Heart left ventricle (tissue), 16 donors: ENCODE results near the gene CELF2. TPM values are rescaled to one million over a fixed set of nuclear protein-coding genes. Genes with fewer than 3 reads are reported as not detected.

Experiments
- ATAC-seq, 4 donors: fragments of 200-7000 bp; cut with Tn5 transposase; one replicate each; pipeline ENCODE4 v1.9.1; 2020 to 2022; ENCODE audit warnings: moderate library complexity in 4 of 4, mild to moderate bottlenecking in 3 of 4, moderate number of reproducible peaks in 1 of 4
- DNase-seq, 5 donors: peaks; one replicate each; pipeline ENCODE4 v3.0.0-alpha.2; 2020
- H3K27ac ChIP-seq, 12 donors: fragments of 200-600 bp; sonication (generic) in 4 of 12; one replicate each; pipeline versions ENCODE4 v1.5.0 to v1.8.0; 2016 to 2022; ENCODE audit warnings: mild to moderate bottlenecking in 2 of 12
- H3K27me3 ChIP-seq, 9 donors: fragments of 200-600 bp; sonication (generic) in 2 of 9; one replicate each; pipeline versions ENCODE4 v1.5.1 to v1.8.0; 2016 to 2022; ENCODE audit warnings: mild to moderate bottlenecking in 3 of 9
- H3K36me3 ChIP-seq, 9 donors: fragments of 200-600 bp; sonication (generic) in 2 of 9; one replicate each; pipeline versions ENCODE4 v1.5.0 to v1.8.0; 2018 to 2022; ENCODE audit warnings: mild to moderate bottlenecking in 2 of 9
- H3K4me1 ChIP-seq, 12 donors: fragments of 200-600 bp; sonication (generic) in 4 of 12; one replicate each; pipeline versions ENCODE4 v1.5.0 to v1.8.0; 2016 to 2022; ENCODE audit warnings: mild to moderate bottlenecking in 3 of 12
- H3K4me3 ChIP-seq, 12 donors: fragments of 200-600 bp; sonication (generic) in 4 of 12; one replicate each; pipeline versions ENCODE4 v1.5.0 to v1.8.0; 2017 to 2022; ENCODE audit warnings: mild to moderate bottlenecking in 9 of 12, moderate library complexity in 4 of 12
- H3K9me3 ChIP-seq, 12 donors: fragments of 200-600 bp; sonication (generic) in 4 of 12; one replicate each; pipeline versions ENCODE4 v1.5.0 to v1.8.0; 2016 to 2022; ENCODE audit warnings: mild to moderate bottlenecking in 1 of 12
- CTCF ChIP-seq, 12 donors: fragments of 200-600 bp; sonication (generic) in 4 of 12; IDR thresholded peaks; one replicate each; pipeline versions ENCODE4 v1.5.0 to v1.8.0; 2018 to 2022; ENCODE audit warnings: antibody characterized with exemption in 12 of 12, mild to moderate bottlenecking in 5 of 12
- POLR2A ChIP-seq, 2 donors: fragments of 450-650 bp; IDR thresholded peaks; one replicate each; pipeline ENCODE4 v1.6.1; 2017; ENCODE audit warnings: antibody characterized with exemption in 2 of 2, mild to moderate bottlenecking in 2 of 2, moderate library complexity in 2 of 2
- WGBS, 4 donors: extraction: QIAGEN DNeasy Blood & Tissue Kit in 2 of 4; methylation state at CpG; one replicate each; pipeline versions ENCODE4 v1.1.5 to v1.1.7; 2013 to 2018; 5-methylcytosine and 5-hydroxymethylcytosine counted together
- intact Hi-C, 10 donors: fragments of 100-400 bp; cut with DNase I; formaldehyde crosslinking; loops; one replicate each; pipeline versions ENCODE4 v1.11.1 to v1.14.2; 2022
- polyA plus RNA-seq, 2 donors: library from polyadenylated mRNA; stranded (reverse); fragments of 200-250 nt; gene quantifications; one replicate each; pipeline ENCODE4 v1.2.3, GENCODE V29; 2013
- total RNA-seq, 9 donors: library from RNA; depleted of rRNA in 2 of 9; stranded (reverse); fragments of >200 nt in 2 of 9; fragmentation: NEBNext Ultra II Directional in 3 of 9; extraction: Animal tissue kit (Norgen Biotek cat#: 25700) in 3 of 9; gene quantifications; one replicate each; pipeline versions ENCODE4 v1.1.0 to v1.2.4, GENCODE V29; 2016 to 2023
- donor health status: ischemic (EF 13 %, LVEDD 7.1; RV severe dilation, severe dysfunction).
- donor health status: healthy with polysubstance abuse.
- donor health status: DM: no; HTN: yes; CAD: no.
- donor health status: DM: no; HTN: no; CAD: no.
- donor health status: ischemic (EF 25% LVEDD 6.9; RV normal size, moderate dysfunction).
- donor health status: ischemic (EF 25% LVEDD 5.7; RV mildly dilated, moderate dysfunction).
- donor health status: healthy.
- donor health status: DM: yes; HTN: yes; CAD: no.
- donor health status: ischemic (EF 35%, LVEDD 5.7; RV mildly dilated, moderate dysfunction).
- donor health status: nonischemic (EF 11% LVEDD 7.7; RV severe dilation, severe dysfunction).
- donor health status: DM: yes; HTN: yes; CAD: no.
- donor health status: PGD.
- donor health status: ischemic (EF 29% LVEDD 5.4; RV normal size, mild dysfunction).
- donor health status: nonischemic (EF 23%, LVEDD 6.1; RV moderate dilation, normal function).

CELF2 gene
- total and polyA plus RNA-seq, 11 donors = 14.2 to 103 (median 67.1) TPM

- Histone ChIP-seq H3K27ac (peak overlapping the region in 4 of 12 donors; percentile 29 to 54 (median 38)), H3K4me3 (peak overlapping the region in 1 of 12 donors; percentile 9), H3K9me3 (no peaks in the 10 kb centered on the region), H3K4me1 (peaks cover 6 to 93% (median 47%) of the 10 kb centered on the region in 12 donors), H3K27me3 (no peaks in the 10 kb centered on the region), H3K36me3 (peaks cover 0 to 17% (median 0%) of the 10 kb centered on the region in 9 donors)
- intact Hi-C loops = no loop called here
- ATAC-seq (peak in 3 of 4 donors; percentile 32 to 54 (median 46)), DNase-seq (no peak)
- 39 to 48% (median 46%) methylated on average over 6 of the region's 6 CpGs for WGBS, 4 donors
- TF ChIP-seq POLR2A (IDR thresholded peaks at IDR 0.05) (no peak), CTCF (IDR thresholded peaks at IDR 0.05) (no peak)
Measured at GRCh38 chr10:11209830-11210181, 192.1 kb downstream of the CELF2 start.

GRCh38 chr10:11210211-11210922 lies 192.7 kb downstream of the CELF2 start:
- peak in 3 of 5 donors; percentile 42 to 50 (median 43) for DNase-seq
- Histone ChIP-seq H3K4me3 (no peak overlapping the region), H3K4me1 (peaks cover 6 to 94% (median 47%) of the 10 kb centered on the region in 12 donors), H3K36me3 (peaks cover 0 to 12% (median 0%) of the 10 kb centered on the region in 9 donors), H3K9me3 (no peaks in the 10 kb centered on the region), H3K27me3 (no peaks in the 10 kb centered on the region), H3K27ac (peak overlapping the region in 5 of 12 donors; percentile 29 to 54 (median 30))
- WGBS, 4 donors = 52 to 63% (median 58%) methylated on average over 13 of the region's 13 CpGs
- intact Hi-C loops = no loop called here
- ATAC-seq = peak in 2 of 4 donors; percentile 58 to 60
- TF ChIP-seq CTCF (IDR thresholded peaks at IDR 0.05) = no peak
- no peak for TF ChIP-seq POLR2A (IDR thresholded peaks at IDR 0.05)

- ATAC-seq = no peak
- Histone ChIP-seq H3K4me3 (no peak overlapping the region), H3K27me3 (no peaks in the 10 kb centered on the region), H3K4me1 (peaks cover 6 to 75% (median 40%) of the 10 kb centered on the region in 12 donors), H3K9me3 (no peaks in the 10 kb centered on the region), H3K27ac (peak overlapping the region in 1 of 12 donors; percentile 25), H3K36me3 (peaks cover 0 to 5% (median 0%) of the 10 kb centered on the region in 9 donors)
- intact Hi-C loops = no loop called here
- no peak for TF ChIP-seq POLR2A (IDR thresholded peaks at IDR 0.05)
- TF ChIP-seq CTCF (IDR thresholded peaks at IDR 0.05) = no peak
- 54 to 65% (median 59%) methylated on average over 7 of the region's 7 CpGs for WGBS, 4 donors
- DNase-seq = no peak
Measured at GRCh38 chr10:11212288-11213085, 194.8 kb downstream of the CELF2 start.

- no peak for TF ChIP-seq POLR2A (IDR thresholded peaks at IDR 0.05)
Measured at GRCh38 chr10:11213137-11213536, 195.5 kb downstream of the CELF2 start.

More at GRCh38 chr10:11213137-11213536, 195.5 kb downstream of the CELF2 start:
- intact Hi-C loops = no loop called here
- Histone ChIP-seq H3K27me3 (no peaks in the 10 kb centered on the region), H3K9me3 (no peaks in the 10 kb centered on the region), H3K4me1 (peaks cover 6 to 72% (median 40%) of the 10 kb centered on the region in 12 donors), H3K27ac (no peak overlapping the region), H3K4me3 (no peak overlapping the region), H3K36me3 (peaks cover 0 to 9% (median 0%) of the 10 kb centered on the region in 9 donors)
- ATAC-seq (peak in 2 of 4 donors; percentile 28), DNase-seq (no peak)
- WGBS, 4 donors = 39 to 70% (median 62%) methylated on average over 3 to 4 of the region's 4 CpGs
